B cell (primary cell): ENCODE data around the gene CHD2.

Experiments
- CTCF ChIP-seq: fragments of 200-600 bp; IDR thresholded peaks from one replicate; pipeline ENCODE4 v1.8.0; 2022; ENCODE audit warnings: antibody characterized with exemption, mild to moderate bottlenecking
- EZH2 ChIP-seq: IDR thresholded peaks from 2 replicates; pipeline ENCODE4 v1.6.1; 2012; ENCODE audit warnings: borderline replicate concordance, low read depth, mild to moderate bottlenecking, moderate library complexity, low read length; ENCODE audit not compliant: insufficient read depth, poor library complexity, severe bottlenecking

GRCh38 chr15:92880796-92881195, 19.3 kb upstream of the CHD2 start:
- TF ChIP-seq CTCF (no peak), EZH2 (no peak)
